CD14-positive monocyte (primary cell): ENCODE data around the gene EXOC4. TPM values are rescaled to one million over a fixed set of nuclear protein-coding genes. Genes with fewer than 3 reads are reported as not detected.

Source experiments
- DNase-seq, 3 donors: peaks; one replicate each; pipeline ENCODE4 v3.0.0-alpha.2; 2011 to 2022
- H2AFZ ChIP-seq: 2 replicates; pipeline ENCODE4 v1.6.0; 2012; ENCODE audit warnings: mild to moderate bottlenecking, low read depth, low read length, inconsistent platforms; ENCODE audit not compliant: insufficient read depth, poor library complexity, severe bottlenecking
- H3K27ac ChIP-seq, 2 donors: 1 replicate in 1 of 2; 2 replicates in 1 of 2; pipeline ENCODE4 v1.5.1; 2012 to 2013; ENCODE audit warnings: low read length in 2 of 2, control low read depth in 1 of 2, inconsistent platforms in 1 of 2, low read depth in 1 of 2, mild to moderate bottlenecking in 1 of 2
- H3K27me3 ChIP-seq, 2 donors: one replicate each; pipeline versions ENCODE4 v1.6.0 to v1.6.1; 2011 to 2013; ENCODE audit warnings: low read length in 2 of 2; ENCODE audit not compliant: control insufficient read depth in 2 of 2, insufficient read depth in 2 of 2
- H3K36me3 ChIP-seq, 2 donors: replicated peaks in 1 of 2; 1 replicate in 1 of 2; 2 replicates in 1 of 2; pipeline versions ENCODE4 v1.5.1 to v1.6.1; 2012 to 2013; ENCODE audit warnings: low read length in 2 of 2, control low read depth in 1 of 2, inconsistent platforms in 1 of 2, mild to moderate bottlenecking in 1 of 2; ENCODE audit not compliant: insufficient read depth in 2 of 2, control insufficient read depth in 1 of 2
- H3K4me1 ChIP-seq, 2 donors: 1 replicate in 1 of 2; 2 replicates in 1 of 2; pipeline versions ENCODE4 v1.5.1 to v1.6.1; 2012 to 2013; ENCODE audit warnings: low read length in 2 of 2, control low read depth in 1 of 2, inconsistent platforms in 1 of 2, mild to moderate bottlenecking in 1 of 2, moderate library complexity in 1 of 2; ENCODE audit not compliant: insufficient read depth in 2 of 2, control insufficient read depth in 1 of 2
- H3K4me2 ChIP-seq: replicated peaks from 2 replicates; pipeline ENCODE3; 2012; ENCODE audit warnings: low read length, moderate library complexity, mild to moderate bottlenecking; ENCODE audit not compliant: poor library complexity, severe bottlenecking; ENCODE audit errors: extremely low read depth
- H3K4me3 ChIP-seq, 3 experiments: fragments of 200-600 bp in 1 of 3; sonication (generic) in 1 of 3; replicated peaks in 1 of 3; 1 replicate in 2 of 3; 2 replicates in 1 of 3; pipeline ENCODE4 v1.5.1; 2011 to 2013; ENCODE audit warnings: low read length in 3 of 3, mild to moderate bottlenecking in 3 of 3, control low read depth in 2 of 3, low read depth in 2 of 3, inconsistent platforms in 1 of 3, moderate library complexity in 1 of 3
- H3K79me2 ChIP-seq: 2 replicates; pipeline ENCODE4 v1.6.0; 2012; ENCODE audit warnings: mild to moderate bottlenecking, control low read depth, inconsistent platforms, low read length, moderate library complexity; ENCODE audit not compliant: insufficient read depth
- H3K9ac ChIP-seq: 2 replicates; pipeline ENCODE4 v1.6.0; 2017; ENCODE audit warnings: low read length, mild to moderate bottlenecking; ENCODE audit not compliant: insufficient read depth, poor library complexity, severe bottlenecking
- H3K9me3 ChIP-seq, 2 donors: replicated peaks in 1 of 2; 1 replicate in 1 of 2; 2 replicates in 1 of 2; pipeline versions ENCODE4 v1.5.1 to v1.6.1; 2012 to 2013; ENCODE audit warnings: low read length in 2 of 2, control low read depth in 1 of 2; ENCODE audit not compliant: control insufficient read depth in 1 of 2, insufficient read depth in 1 of 2
- H4K20me1 ChIP-seq: 2 replicates; pipeline ENCODE4 v1.6.0; 2012; ENCODE audit warnings: mild to moderate bottlenecking, low read length, control low read depth, moderate library complexity; ENCODE audit not compliant: insufficient read depth
- H3K27ac Mint-ChIP-seq, 7 donors: one replicate each; pipeline ENCODE4 v1.8.0; 2020; ENCODE audit warnings: mild to moderate bottlenecking in 7 of 7, mixed read lengths in 7 of 7, moderate library complexity in 6 of 7, inconsistent platforms in 2 of 7
- H3K27me3 Mint-ChIP-seq, 3 donors: one replicate each; pipeline ENCODE4 v1.8.0; 2021 to 2022; ENCODE audit warnings: low read depth in 3 of 3, mild to moderate bottlenecking in 3 of 3, mixed read lengths in 3 of 3, moderate library complexity in 3 of 3, inconsistent platforms in 1 of 3
- H3K36me3 Mint-ChIP-seq, 2 donors: one replicate each; pipeline ENCODE4 v1.8.0; 2020; ENCODE audit warnings: mixed read lengths in 2 of 2, inconsistent platforms in 1 of 2, mild to moderate bottlenecking in 1 of 2
- H3K4me1 Mint-ChIP-seq: one replicate; pipeline ENCODE4 v1.8.0; 2020; ENCODE audit warnings: mild to moderate bottlenecking, mixed read lengths
- H3K4me3 Mint-ChIP-seq, 2 donors: one replicate each; pipeline ENCODE4 v1.8.0; 2020; ENCODE audit warnings: mild to moderate bottlenecking in 2 of 2, mixed read lengths in 2 of 2, moderate library complexity in 1 of 2
- H3K9me3 Mint-ChIP-seq, 7 donors: one replicate each; pipeline ENCODE4 v1.8.0; 2020 to 2022; ENCODE audit warnings: mixed read lengths in 7 of 7, mild to moderate bottlenecking in 6 of 7, moderate library complexity in 6 of 7, inconsistent platforms in 2 of 7
- CTCF ChIP-seq: fragments of 200-600 bp; IDR thresholded peaks from one replicate; pipeline ENCODE4 v1.8.0; 2022; ENCODE audit warnings: antibody characterized with exemption, mild to moderate bottlenecking
- WGBS: methylation state at CpG from one replicate; pipeline ENCODE4 v1.1.5; 2013; ENCODE audit warnings: missing lambda C conversion rate; ENCODE audit not compliant: insufficient coverage; 5-methylcytosine and 5-hydroxymethylcytosine counted together
- intact Hi-C, 2 donors: fragments of 100-400 bp; cut with micrococcal nuclease; formaldehyde crosslinking; loops; one replicate each; pipeline versions ENCODE4 v1.15.0 to v1.15.1; 2023
- polyA minus RNA-seq: library from RNA; depleted of rRNA, polyadenylated mRNA; stranded (reverse); fragments of >200 nt; gene quantifications from 2 replicates; pipeline ENCODE4 v1.2.3, GENCODE V29; 2012
- polyA plus RNA-seq, 3 donors: library from polyadenylated mRNA; depleted of rRNA in 1 of 3; unstranded in 2 of 3; stranded (reverse) in 1 of 3; fragments of 300-500 nt in 2 of 3; fragments of >200 nt in 1 of 3; fragmentation: Illumina TruSeq in 2 of 3; gene quantifications; 1 replicate in 2 of 3; 2 replicates in 1 of 3; pipeline ENCODE4 v1.2.3, GENCODE V29; 2012 to 2021
- total RNA-seq, 12 experiments: library from RNA in 1 of 12; stranded (reverse) in 1 of 12; fragments of 120-200 nt in 1 of 12; gene quantifications; one replicate each; pipeline ENCODE4 v1.2.4 and lab custom pipeline; 2013 to 2026; ENCODE audit warnings: mixed read lengths in 6 of 12, inconsistent platforms in 1 of 12

Gene EXOC4
- 56.6 TPM for total RNA-seq (2013)
- polyA plus RNA-seq (10 to 100 TPM; 20.6 to 22.3 (median 22.3) TPM), polyA minus RNA-seq (45.2 and 67.6 TPM in 2 replicates), total RNA-seq (lab: John Stamatoyannopoulos, UW) (23.5 to 131 (median 63.6) reads per million in 11 experiments)

- peaks cover 36% of the 10 kb centered on the region for H3K79me2 ChIP-seq
- peaks cover 27 to 33% of the 10 kb centered on the region in 2 donors for H3K4me1 ChIP-seq
- peak within 1 kb of the TSS; percentile 65 to 96 for H3K27ac ChIP-seq
- H4K20me1 ChIP-seq: no peaks in the 10 kb centered on the region
- H3K9me3 ChIP-seq: no peaks in the 10 kb centered on the region
- peak within 1 kb of the TSS; percentile 87 to 99 (median 97) for H3K27ac Mint-ChIP-seq
- intact Hi-C loops: loop anchor here (5.0 to 10.0 kb wide), 2 partner anchors 171 to 1062 kb away; partner anchors contain the start of genes SLC35B4 (in 2 of the 2) and CHCHD3 (in 1 of the 2)
- H3K4me3 Mint-ChIP-seq: peak within 1 kb of the TSS; percentile 84 to 91
- 0% methylated on average over 11 of the region's 25 CpGs for WGBS
- H3K36me3 Mint-ChIP-seq: peaks cover 0 to 2% of the 10 kb centered on the region in 2 donors
- no peaks in the 10 kb centered on the region for H3K36me3 ChIP-seq
- H3K27me3 ChIP-seq: no peaks in the 10 kb centered on the region
- peaks cover 0 to 3% (median 0%) of the 10 kb centered on the region in 7 donors for H3K9me3 Mint-ChIP-seq
- peak; percentile 96 to 98 (median 96) for DNase-seq
- H3K4me1 Mint-ChIP-seq: peaks cover 30% of the 10 kb centered on the region
- H3K4me2 ChIP-seq: peak within 1 kb of the TSS; percentile 91
- peak within 1 kb of the TSS; percentile 95 for H2AFZ ChIP-seq
- TF ChIP-seq CTCF: no peak
- peak within 1 kb of the TSS; percentile 85 to 91 (median 91) for H3K4me3 ChIP-seq
- no peaks in the 10 kb centered on the region for H3K27me3 Mint-ChIP-seq
- peak within 1 kb of the TSS; percentile 94 for H3K9ac ChIP-seq
These were observed at the start of gene EXOC4 for GRCh38 chr7:133252858-133253518. EXOC4 (plus strand) TSS chr7:133253078.

- TF ChIP-seq CTCF: no peak
- no peak overlapping the region for H3K4me2 ChIP-seq
- H3K9me3 Mint-ChIP-seq: peaks cover 0 to 7% (median 3%) of the 10 kb centered on the region in 7 donors
- no peak overlapping the region for H3K4me3 Mint-ChIP-seq
- no peaks in the 10 kb centered on the region for H3K36me3 Mint-ChIP-seq
- intact Hi-C loops: no loop called here
- no peaks in the 10 kb centered on the region for H3K79me2 ChIP-seq
- H3K4me3 ChIP-seq: no peak overlapping the region
- no peaks in the 10 kb centered on the region for H3K36me3 ChIP-seq
- H4K20me1 ChIP-seq: no peaks in the 10 kb centered on the region
- no peak for DNase-seq
- H3K27ac Mint-ChIP-seq: no peak overlapping the region
- no peak overlapping the region for H3K9ac ChIP-seq
- H3K27me3 Mint-ChIP-seq: peaks cover 2 to 4% (median 3%) of the 10 kb centered on the region in 3 donors
- H3K4me1 ChIP-seq: no peaks in the 10 kb centered on the region
- no peak overlapping the region for H3K27ac ChIP-seq
- H3K4me1 Mint-ChIP-seq: no peaks in the 10 kb centered on the region
- H2AFZ ChIP-seq: no peak overlapping the region
- H3K9me3 ChIP-seq: no peaks in the 10 kb centered on the region
- WGBS: no CpG with 5 or more reads among the region's 3 CpGs
- no peaks in the 10 kb centered on the region for H3K27me3 ChIP-seq
These were observed 49.4 kb upstream of the EXOC4 start for GRCh38 chr7:133203490-133203889.
